Measurements from ENCODE around the gene AHDC1.

The AHDC1 gene

GRCh38 chr1:27594564-27595510, 9.1 kb downstream of the AHDC1 start:
- Histone ChIP-seq H3K36me3 (ENCODE audit: insufficient read depth, low read length) (peaks cover 52% of the 10 kb centered on the region), H3K9ac (ENCODE audit: low read depth, low read length) (no peak overlapping the region), H3K4me3 (ENCODE audit: low read depth in 1 of 2, low read length in 2 of 2) (no peak overlapping the region), H4K20me1 (ENCODE audit: insufficient read depth, low read length) (peaks cover 98% of the 10 kb centered on the region), H3K27me3 (ENCODE audit: insufficient read depth, low read length, poor library complexity) (no peaks in the 10 kb centered on the region), H3K79me2 (ENCODE audit: insufficient read depth, low read length) (peaks cover 100% of the 10 kb centered on the region), H3K4me1 (ENCODE audit: insufficient read depth, low read length) (peaks cover 42% of the 10 kb centered on the region), H3K27ac (ENCODE audit: low read length) (no peak overlapping the region), H3K4me2 (ENCODE audit: insufficient read depth, low read length) (no peak overlapping the region), H2AFZ (ENCODE audit: low read depth, low read length) (no peak overlapping the region), H3K9me3 (ENCODE audit: insufficient read depth, low read length, severe bottlenecking) (no peaks in the 10 kb centered on the region)
- no peak for DNase-seq
- TF ChIP-seq CTCF (IDR thresholded peaks at IDR 0.05; ENCODE audit: borderline replicate concordance, extremely low read depth, low read length, poor library complexity, severe bottlenecking) = no peak
- TF ChIP-seq EZH2 (IDR thresholded peaks at IDR 0.05; ENCODE audit: borderline replicate concordance, low read depth, low read length, severe bottlenecking) = no peak
- no peak for ATAC-seq (ENCODE audit: insufficient read depth, low read depth)

DNA sequence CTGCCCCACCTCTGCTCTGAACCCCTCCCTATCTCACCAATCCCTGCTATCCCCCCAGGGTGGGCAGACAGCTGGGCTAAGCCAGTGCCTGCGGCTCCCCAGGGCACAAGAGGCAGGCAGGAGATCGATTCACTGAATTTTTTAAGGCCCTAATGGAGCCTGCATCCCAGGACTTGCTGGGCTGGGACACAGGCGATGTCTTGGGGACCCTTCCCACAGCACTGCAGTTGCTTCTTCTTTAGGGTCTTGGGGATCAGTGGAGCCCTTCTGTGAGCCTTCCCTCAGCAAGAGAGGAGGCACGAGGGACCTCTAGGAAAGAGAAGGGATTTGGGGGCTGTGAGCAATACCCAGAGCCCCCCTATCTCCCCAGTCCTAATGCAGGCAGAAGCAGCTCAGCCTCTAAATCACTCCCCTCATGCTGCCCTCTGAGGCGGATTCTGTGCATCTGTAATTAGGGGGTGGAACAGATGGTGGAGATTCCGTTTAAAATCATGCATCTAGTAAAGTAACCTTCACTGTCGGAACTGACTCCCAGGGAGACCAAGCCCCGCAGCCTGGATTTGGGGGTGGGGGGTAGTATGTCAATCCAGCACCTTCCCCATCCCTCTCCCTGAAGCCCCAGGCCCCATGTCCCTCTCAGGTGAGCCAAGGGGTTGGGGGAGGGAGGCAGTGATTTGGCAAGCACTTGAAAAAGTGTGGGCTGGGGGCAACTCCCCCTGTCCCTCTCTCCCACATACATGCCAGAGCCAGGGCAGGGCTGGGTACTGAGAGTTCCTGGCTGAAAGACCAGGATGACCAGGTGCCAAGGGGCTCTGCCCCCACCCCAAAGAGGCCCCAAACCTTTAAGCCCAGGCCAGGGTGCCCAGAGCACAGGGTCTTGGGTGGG, 10.0 kb downstream of the AHDC1 start:
- Histone ChIP-seq H3K4me1 (ENCODE audit: insufficient read depth, low read length) (peaks cover 33% of the 10 kb centered on the region), H4K20me1 (ENCODE audit: insufficient read depth, low read length) (peaks cover 100% of the 10 kb centered on the region)

GRCh38 chr1:27592931-27593677, 10.8 kb downstream of the AHDC1 start:
- H3K9ac ChIP-seq (ENCODE audit: low read depth, low read length) = no peak overlapping the region
- no peak for ATAC-seq (ENCODE audit: insufficient read depth, low read depth)
- TF ChIP-seq EZH2 (IDR thresholded peaks at IDR 0.05; ENCODE audit: borderline replicate concordance, low read depth, low read length, severe bottlenecking) (no peak), CTCF (IDR thresholded peaks at IDR 0.05; ENCODE audit: borderline replicate concordance, extremely low read depth, low read length, poor library complexity, severe bottlenecking) (no peak)
- H3K4me3 ChIP-seq (ENCODE audit: low read depth in 1 of 2, low read length in 2 of 2) = no peak overlapping the region
- peaks cover 100% of the 10 kb centered on the region for H3K79me2 ChIP-seq (ENCODE audit: insufficient read depth, low read length)
- H3K27me3 ChIP-seq (ENCODE audit: insufficient read depth, low read length, poor library complexity) = no peaks in the 10 kb centered on the region
- no peak overlapping the region for H2AFZ ChIP-seq (ENCODE audit: low read depth, low read length)
- peaks cover 67% of the 10 kb centered on the region for H3K36me3 ChIP-seq (ENCODE audit: insufficient read depth, low read length)
- H3K9me3 ChIP-seq (ENCODE audit: insufficient read depth, low read length, severe bottlenecking) = no peaks in the 10 kb centered on the region
- H3K4me2 ChIP-seq (ENCODE audit: insufficient read depth, low read length) = no peak overlapping the region
- H3K4me1 ChIP-seq (ENCODE audit: insufficient read depth, low read length) = peaks cover 25% of the 10 kb centered on the region
- DNase-seq = no peak
- H3K27ac ChIP-seq (ENCODE audit: low read length) = no peak overlapping the region; the same call in 1 of the 2 replicates
- peaks cover 100% of the 10 kb centered on the region for H4K20me1 ChIP-seq (ENCODE audit: insufficient read depth, low read length)

More for the DNA sequence above, 10.0 kb downstream of the AHDC1 start:
- TF ChIP-seq EZH2 (IDR thresholded peaks at IDR 0.05; ENCODE audit: borderline replicate concordance, low read depth, low read length, severe bottlenecking) (no peak), CTCF (IDR thresholded peaks at IDR 0.05; ENCODE audit: borderline replicate concordance, extremely low read depth, low read length, poor library complexity, severe bottlenecking) (no peak)
- Histone ChIP-seq H3K4me2 (ENCODE audit: insufficient read depth, low read length) (no peak overlapping the region), H3K27ac (ENCODE audit: low read length) (no peak overlapping the region; the same call in 1 of the 2 replicates), H2AFZ (ENCODE audit: low read depth, low read length) (no peak overlapping the region), H3K27me3 (ENCODE audit: insufficient read depth, low read length, poor library complexity) (no peaks in the 10 kb centered on the region), H3K9ac (ENCODE audit: low read depth, low read length) (no peak overlapping the region), H3K79me2 (ENCODE audit: insufficient read depth, low read length) (peaks cover 100% of the 10 kb centered on the region), H3K9me3 (ENCODE audit: insufficient read depth, low read length, severe bottlenecking) (no peaks in the 10 kb centered on the region), H3K4me3 (ENCODE audit: low read depth in 1 of 2, low read length in 2 of 2) (no peak overlapping the region), H3K36me3 (ENCODE audit: insufficient read depth, low read length) (peaks cover 59% of the 10 kb centered on the region)
- DNase-seq (no peak), ATAC-seq (ENCODE audit: insufficient read depth, low read depth) (no peak)
